ELR (cell line): ENCODE results near the gene APOA4.
"Not testable (repeated sequence)": the region's sequence is repeated elsewhere in the genome, so short reads cannot be mapped to it uniquely, and the experiment has no call there.

Experiments used
- DNase-seq: peaks from one replicate; pipeline ENCODE4 v3.0.0-alpha.2; 2015; ENCODE audit warnings: low read depth

Gene APOA4

DNA sequence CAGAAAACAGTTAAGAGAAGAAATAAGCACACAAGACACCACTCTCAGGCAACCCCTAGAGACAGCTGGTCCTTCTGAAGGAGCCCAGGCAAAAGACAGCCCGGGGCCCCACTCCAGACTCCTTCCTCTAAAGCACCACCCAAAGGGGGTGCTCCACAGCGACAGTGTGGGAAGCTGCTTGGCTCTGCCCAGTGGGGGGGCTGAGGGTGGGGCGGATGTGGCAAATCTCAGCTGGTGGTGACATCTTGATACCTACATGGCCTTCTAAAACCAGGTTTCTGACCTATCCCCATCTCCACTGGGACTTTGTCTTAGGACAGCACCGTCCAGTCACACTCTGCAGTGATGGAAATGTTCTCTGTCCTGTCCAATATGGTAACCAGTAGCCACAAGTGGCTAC, 24.5 kb upstream of the APOA4 start:
- no peak for DNase-seq

DNA sequence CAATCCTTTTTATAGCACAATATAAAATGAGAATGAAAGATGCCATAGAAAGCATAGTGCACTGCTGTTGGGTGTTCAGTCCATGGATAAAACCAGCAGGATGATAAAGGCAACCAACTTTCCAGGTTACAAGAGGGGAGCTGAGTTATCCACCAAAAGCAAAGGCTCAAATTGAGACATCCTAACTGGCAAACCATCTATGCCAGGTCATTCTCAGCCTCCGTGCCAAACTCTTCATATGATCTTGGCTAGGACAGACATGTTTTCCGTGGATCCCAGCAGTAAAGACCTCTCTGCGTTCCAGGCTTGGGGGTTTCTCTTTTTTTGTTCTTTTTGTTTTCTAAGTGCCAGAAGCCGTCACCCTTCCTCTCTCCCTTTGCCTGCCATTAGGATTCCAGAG, 21.6 kb upstream of the APOA4 start:
- no peak for DNase-seq

DNA sequence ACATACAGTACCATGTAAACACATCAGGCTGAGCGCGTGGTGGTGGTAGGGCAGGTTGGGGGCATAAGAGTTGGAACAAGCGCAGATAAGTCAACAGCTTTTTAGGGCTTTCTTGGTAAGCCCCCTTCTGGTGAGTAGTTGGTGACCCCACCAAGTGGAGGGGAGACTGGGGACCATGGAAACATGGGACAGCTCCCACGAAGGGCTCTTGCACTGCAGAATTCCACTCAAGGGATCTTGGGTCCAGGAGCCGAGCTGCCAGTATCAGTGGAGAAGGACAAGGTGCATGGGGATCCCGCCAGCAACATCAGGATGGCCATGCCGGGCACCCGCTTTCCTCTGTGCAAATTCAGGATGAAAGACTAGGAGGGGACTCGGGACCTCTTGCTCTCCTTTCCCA, 20.6 kb upstream of the APOA4 start:
- no peak for DNase-seq

DNA sequence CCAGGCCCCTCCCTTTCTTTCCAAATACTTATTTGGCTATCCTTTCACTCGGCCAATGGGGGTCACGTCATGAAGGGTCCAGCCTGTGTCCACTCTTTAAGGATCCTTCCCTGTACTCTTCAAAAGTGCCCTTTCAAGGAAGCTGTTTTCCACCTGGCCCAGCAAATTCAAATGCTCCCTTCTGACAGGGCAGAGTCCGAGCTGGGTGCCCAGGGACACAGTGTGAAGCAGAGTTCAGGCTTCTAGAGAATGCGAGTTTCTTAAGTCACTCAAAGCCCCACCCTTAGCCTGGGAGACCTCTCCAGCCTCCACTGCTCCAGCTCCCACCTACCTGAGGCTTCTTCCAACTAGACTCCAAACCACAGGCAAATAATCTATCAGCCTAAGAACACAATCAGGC, 19.8 kb upstream of the APOA4 start:
- no peak for DNase-seq

DNA sequence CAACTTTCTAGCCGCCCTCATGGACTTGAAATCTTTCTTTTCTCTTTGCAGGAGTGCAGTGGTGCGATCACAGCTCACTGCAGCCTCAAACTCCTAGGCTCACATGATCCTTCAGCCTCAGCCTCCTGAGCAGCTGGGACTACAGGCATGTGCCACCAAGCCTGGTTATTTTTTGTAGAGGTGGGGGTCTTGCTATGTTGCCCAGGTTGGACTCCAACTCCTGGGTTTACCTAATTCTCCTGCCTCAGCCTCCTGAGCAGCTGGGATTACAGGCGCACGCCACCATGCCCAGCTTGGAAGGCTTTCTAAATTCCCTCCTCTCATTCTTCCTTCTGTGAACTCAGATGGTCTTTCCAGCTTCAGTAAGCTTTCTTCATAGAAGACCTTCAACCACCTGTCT, 19.0 kb upstream of the APOA4 start:
- DNase-seq, result no peak

DNA sequence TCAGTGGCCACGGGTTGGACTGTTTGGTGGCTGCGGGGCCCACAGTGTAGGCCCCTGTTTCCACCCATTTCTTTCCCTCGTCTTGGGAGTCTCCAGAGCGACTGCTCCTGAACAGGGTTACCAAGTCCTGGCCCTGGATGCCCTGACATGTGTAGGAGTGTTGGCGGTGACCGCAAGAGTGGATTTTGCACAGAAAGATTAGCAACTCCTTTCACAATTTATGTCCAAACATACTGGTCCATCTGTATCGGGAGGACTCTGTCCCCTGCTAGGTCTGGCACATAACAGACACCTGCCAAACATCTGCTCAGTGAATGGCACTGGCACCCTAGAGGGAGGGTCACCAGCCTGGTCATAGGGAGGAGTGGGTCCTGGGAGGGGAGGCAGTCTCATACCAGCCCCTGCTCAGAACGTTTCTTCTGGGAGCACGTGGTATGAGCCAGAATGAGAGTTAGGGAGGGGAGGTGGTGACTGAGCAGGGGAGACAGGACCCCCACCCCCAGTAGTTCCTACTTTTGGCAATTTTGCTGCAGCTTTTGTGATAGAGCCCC, 17.7 kb upstream of the APOA4 start:
- DNase-seq, result no peak

DNA sequence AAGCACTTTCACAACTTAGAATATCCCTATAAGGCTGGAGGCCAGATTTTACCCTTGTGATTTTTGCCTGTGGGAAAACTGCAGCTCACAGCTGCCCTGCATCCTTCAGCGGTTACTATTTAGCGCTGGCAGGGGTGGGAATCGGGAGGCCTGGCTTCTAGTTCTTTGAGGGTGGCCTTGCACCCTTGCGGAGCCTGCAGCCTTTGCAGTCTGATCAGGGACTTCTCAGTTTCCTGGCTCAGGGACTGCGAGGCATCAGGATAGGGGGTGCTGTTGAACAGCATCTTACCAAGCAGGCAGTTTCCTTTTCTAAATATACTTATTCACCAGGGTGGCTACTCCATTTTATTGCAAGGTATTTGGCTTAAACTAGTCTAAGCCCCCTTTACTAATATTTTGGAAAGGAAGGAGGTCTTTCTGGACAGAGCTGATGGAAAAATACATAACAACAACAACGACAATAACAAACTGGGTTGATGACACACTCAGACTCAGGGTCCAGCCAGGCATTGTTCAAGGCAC, 17.2 kb upstream of the APOA4 start:
- DNase-seq, result peak; percentile 33

DNA sequence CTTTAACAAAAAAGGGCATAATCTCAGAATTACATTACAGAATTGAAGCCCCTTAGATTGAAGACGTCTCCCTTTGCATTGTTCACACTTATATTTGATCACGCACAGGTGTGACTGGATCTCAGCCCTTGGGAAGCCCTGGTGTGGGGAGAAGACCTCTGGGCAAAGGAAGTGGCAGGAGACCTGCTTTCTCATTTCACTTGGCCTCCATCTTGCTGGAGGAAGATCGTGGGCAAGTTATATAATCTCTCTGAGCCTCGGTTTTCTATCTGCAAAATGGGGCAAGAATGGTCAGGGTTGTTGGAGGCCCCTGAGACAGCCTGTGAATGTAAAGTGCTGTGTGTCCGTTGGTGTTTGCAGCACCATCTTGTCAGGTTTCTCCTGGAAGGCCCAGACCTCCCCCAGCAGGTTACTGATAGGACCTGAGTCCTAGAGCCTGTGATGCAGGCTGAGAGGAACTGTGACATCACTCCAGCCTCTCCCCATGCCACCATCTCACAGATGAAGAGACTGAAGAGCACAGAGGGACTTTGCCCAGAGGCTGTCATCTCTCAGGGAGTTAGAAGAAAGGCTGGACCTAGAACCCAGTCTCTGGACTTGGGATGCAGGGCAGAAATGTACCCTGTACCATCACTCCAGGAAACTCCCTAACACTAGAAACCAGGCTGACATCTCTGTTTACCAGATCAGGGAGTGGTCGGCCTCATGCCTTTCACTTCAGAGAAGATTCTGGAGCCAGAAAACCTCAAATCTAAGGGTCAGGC, 15.4 kb upstream of the APOA4 start:
- no peak for DNase-seq

DNA sequence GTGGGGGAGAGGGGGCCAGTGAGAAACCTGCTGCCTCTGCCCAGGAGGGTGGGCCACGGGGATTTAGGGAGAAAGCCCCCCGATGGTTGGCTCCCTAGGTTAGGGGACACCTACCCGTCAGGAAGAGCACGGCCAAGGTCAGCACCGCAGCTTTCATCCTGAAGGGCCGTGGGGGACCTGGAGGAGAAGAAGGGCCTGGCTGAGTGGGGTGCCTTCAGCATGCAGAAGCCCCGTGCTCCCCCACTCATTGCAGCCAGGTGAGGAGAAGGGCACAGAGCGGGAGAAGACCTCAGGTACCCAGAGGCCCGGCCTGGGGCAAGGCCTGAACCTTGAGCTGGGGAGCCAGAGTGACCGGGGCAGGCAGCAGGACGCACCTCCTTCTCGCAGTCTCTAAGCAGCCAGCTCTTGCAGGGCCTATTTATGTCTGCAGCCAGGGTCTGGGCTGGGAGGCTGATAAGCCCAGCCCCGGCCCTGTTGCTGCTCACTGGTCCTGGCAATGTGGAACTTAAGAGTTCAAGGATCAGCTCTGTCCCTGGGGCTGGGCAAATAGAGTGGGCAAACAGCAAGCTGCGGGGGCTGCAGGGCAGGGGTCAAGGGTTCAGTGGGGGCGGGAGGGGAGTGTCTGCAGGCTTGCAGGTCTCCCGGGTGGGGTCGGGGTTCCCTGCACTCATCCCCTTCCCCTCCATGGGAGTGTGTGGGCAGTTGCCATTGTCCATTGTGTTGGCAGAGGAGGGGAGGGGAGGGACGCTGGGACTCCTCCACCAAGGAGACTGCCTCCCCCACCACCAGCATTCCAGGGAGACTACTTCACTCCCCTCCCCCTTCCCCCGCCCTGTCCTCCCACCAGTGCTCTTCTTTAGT, 14.4 kb upstream of the APOA4 start, which contains the start of gene APOA1:
Gene APOA1 (minus strand): TSS at position 392 of the 861 bp plus-strand sequence. CDS start 235 bp downstream, at position 157.
- DNase-seq, result no peak

DNA sequence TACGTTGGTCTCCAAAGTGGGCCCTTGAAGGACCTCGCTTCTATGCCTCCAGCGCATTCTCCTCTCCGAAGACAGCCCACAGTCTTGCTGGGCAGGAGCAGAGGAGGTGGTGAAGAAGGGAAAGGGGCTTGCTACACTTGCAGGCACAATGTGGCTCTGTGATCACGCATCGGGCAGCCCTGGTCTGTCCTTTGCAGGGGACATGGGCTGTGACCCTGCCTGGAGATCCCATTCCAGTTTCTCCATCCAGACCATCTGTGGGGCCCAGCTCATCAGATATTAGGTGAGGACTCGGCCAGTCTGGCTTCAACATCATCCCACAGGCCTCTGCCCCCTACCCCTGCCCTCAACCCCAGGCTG, 13.5 kb upstream of the APOA4 start:
- DNase-seq, result no peak

DNA sequence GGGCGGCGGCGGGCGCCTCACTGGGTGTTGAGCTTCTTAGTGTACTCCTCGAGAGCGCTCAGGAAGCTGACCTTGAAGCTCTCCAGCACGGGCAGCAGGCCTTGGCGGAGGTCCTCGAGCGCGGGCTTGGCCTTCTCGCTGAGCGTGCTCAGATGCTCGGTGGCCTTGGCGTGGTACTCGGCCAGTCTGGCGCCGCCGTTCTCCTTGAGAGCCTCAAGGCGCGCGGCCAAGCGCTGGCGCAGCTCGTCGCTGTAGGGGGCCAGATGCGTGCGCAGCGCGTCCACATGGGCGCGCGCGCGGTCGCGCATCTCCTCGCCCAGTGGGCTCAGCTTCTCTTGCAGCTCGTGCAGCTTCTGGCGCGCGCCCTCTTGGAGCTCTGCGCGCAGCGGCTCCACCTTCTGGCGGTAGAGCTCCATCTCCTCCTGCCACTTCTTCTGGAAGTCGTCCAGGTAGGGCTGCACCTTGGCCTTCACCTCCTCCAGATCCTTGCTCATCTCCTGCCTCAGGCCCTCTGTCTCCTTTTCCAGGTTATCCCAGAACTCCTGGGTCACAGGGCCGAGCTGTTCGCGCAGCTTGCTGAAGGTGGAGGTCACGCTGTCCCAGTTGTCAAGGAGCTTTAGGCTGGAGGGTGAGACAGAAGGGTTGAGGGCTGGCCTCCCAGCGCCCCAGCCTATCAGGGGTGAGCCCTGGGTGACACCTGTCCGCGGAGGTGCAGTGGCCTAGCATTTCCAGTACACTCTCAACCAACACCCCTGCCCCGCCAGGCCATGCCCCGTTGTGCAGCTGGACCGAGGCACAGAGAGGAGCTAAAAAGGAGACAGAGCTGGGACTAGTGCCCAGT, 12.9 kb upstream of the APOA4 start:
- peak; percentile 95 for DNase-seq

DNA sequence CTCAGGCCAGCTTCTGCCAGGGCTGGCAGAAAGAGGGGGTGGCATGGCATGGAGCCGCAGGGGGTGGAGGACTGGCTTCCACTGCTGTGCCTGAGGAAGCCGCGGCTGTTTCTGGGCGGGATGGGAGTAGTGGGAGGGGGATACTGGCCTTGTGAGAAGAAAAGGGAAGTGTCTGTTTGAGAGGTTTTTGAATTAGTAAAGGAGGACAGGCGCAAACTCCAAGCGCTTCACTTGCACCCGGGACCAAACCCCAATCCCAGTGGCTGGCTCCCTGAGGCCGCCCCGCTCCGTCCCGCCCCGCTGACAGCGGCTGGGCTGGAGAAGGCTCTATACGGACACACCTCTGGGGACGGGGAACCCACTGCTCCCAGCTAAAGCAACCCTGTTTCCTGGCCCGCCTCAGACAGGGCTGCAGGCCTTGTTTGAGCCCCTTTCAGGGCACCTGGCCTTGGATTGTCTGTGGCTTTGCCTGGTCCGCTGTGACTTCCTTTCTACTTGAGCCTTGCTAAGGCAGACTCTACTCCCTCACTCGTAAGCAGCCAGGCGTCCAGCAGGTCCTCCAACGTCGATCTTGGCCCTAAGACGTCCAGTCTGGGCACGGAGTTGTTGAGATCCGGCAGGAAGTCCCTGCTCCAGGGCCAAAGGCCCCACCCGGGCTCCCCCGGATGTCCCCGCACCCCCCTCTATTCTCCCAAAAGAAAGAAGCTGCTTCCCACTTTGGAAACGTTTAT, 12.1 kb upstream of the APOA4 start:
- no peak for DNase-seq

DNA sequence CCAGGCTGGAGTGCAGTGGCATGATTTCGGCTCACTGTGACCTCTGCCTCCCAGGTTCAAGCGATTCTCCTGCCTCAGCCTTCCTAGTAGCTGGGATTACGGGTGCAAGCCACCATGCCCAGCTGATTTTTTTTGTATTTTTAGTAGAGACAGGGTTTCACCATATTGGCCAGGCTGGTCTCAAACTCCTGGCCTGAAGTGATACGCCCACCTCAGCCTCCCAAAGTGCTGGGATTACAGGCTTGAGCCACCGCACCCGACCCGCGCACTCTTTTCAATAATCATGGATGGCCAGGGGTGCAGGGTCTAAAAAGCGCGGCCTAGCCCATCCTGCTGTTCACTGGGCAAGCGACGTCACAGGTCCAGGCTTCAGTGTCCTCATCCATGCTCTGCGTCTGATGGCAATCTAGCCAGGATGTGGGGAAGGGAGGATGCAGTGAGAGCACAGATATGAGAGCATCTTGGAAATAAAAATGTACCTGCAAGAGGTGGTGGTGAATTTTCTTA, 11.5 kb upstream of the APOA4 start:
- not testable (repeated sequence) for DNase-seq

DNA sequence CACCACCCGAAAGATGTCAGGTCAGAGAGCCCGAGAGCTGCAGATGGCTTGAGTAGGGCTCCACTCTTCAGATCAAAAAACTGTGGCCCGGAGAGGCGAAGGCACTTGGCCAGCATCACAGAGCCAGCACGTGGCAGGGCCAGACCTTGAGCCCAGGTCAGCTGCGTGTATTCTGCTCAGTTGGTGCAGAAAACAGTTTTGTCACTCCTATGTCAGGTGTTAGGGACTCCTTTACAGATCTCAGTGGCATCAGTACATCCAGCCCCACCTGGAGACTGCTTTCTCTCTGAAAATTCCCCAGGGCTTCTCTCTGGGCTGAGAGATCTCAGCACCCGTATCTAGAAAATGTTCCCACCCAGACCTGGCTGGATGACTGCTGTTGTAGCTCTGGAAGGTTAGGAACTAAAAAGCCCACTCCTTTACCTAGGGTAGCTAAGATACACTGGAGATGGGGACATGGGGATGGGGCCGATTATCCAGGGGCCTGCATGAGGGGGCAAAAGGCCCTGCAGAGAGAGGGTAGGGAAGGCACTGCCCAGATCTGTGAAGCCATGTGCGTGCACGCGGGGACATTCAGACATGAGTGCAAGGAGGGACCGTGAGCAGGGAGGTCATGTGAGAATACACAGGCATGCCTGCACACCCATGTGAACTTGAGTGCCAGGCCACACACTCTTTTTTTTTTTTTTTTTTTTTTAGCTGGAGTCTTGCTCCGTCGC, 10.9 kb upstream of the APOA4 start:
- no peak for DNase-seq

DNA sequence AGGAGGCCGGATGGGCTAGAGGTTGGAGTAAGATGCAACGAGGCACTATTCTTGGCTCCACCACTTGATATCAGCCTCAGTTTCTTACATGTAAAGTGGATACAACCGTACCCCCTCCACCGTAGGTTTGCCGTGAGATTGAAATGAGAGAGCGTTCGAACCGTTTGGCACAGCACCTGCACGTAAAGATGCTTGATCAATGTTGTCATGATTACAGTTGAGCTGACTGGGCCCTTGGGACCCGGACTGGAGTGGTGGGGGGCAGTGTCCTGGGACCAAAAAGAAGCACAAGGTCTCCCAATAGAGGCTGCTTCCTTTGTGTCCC, 10.3 kb upstream of the APOA4 start:
- DNase-seq, result no peak

DNA sequence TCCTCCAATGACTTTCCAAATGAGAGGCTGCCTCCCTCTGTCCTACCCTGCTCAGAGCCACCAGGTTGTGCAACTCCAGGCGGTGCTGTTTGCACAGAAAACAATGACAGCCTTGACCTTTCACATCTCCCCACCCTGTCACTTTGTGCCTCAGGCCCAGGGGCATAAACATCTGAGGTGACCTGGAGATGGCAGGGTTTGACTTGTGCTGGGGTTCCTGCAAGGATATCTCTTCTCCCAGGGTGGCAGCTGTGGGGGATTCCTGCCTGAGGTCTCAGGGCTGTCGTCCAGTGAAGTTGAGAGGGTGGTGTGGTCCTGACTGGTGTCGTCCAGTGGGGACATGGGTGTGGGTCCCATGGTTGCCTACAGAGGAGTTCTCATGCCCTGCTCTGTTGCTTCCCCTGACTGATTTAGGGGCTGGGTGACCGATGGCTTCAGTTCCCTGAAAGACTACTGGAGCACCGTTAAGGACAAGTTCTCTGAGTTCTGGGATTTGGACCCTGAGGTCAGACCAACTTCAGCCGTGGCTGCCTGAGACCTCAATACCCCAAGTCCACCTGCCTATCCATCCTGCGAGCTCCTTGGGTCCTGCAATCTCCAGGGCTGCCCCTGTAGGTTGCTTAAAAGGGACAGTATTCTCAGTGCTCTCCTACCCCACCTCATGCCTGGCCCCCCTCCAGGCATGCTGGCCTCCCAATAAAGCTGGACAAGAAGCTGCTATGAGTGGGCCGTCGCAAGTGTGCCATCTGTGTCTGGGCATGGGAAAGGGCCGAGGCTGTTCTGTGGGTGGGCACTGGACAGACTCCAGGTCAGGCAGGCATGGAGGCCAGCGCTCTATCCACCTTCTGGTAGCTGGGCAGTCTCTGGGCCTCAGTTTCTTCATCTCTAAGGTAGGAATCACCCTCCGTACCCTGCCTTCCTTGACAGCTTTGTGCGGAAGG, 9.5 kb upstream of the APOA4 start:
- DNase-seq, result no peak

DNA sequence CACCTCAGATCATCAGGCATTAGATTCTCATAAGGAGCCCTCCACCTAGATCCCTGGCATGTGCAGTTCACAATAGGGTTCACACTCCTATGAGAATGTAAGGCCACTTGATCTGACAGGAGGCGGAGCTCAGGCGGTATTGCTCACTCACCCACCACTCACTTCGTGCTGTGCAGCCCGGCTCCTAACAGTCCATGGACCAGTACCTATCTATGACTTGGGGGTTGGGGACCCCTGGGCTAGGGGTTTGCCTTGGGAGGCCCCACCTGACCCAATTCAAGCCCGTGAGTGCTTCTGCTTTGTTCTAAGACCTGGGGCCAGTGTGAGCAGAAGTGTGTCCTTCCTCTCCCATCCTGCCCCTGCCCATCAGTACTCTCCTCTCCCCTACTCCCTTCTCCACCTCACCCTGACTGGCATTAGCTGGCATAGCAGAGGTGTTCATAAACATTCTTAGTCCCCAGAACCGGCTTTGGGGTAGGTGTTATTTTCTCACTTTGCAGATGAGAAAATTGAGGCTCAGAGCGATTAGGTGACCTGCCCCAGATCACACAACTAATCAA, 8.8 kb upstream of the APOA4 start:
- DNase-seq, result no peak

DNA sequence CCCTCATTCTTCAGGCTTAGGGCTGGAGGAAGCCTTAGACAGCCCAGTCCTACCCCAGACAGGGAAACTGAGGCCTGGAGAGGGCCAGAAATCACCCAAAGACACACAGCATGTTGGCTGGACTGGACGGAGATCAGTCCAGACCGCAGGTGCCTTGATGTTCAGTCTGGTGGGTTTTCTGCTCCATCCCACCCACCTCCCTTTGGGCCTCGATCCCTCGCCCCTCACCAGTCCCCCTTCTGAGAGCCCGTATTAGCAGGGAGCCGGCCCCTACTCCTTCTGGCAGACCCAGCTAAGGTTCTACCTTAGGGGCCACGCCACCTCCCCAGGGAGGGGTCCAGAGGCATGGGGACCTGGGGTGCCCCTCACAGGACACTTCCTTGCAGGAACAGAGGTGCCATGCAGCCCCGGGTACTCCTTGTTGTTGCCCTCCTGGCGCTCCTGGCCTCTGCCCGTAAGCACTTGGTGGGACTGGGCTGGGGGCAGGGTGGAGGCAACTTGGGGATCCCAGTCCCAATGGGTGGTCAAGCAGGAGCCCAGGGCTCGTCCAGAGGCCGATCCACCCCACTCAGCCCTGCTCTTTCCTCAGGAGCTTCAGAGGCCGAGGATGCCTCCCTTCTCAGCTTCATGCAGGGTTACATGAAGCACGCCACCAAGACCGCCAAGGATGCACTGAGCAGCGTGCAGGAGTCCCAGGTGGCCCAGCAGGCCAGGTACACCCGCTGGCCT, 7.2 kb upstream of the APOA4 start:
- DNase-seq, result no peak
